OCI-LY7 (cell line): ENCODE data around the gene DNHD1. TPM values are rescaled to one million over a fixed set of nuclear protein-coding genes. Genes with fewer than 3 reads are reported as not detected.

Experiments used
- BruUV-seq: library from RNA; stranded (reverse); fragments of 400-500 nt; replicated peaks from 2 replicates; lab custom pipeline; 2021; lab: Mats Ljungman, UMichigan
- CTCF ChIA-PET: fragments of 300-600 bp; sonication (Branson Sonifier 250); formaldehyde crosslinking; loops from one replicate; lab custom pipeline; 2022; ENCODE audit warnings: antibody characterized with exemption; ENCODE audit not compliant: unreplicated experiment; lab: Charles Lee
- POLR2A ChIA-PET: fragments of 300-600 bp; sonication (Branson Sonifier 250); formaldehyde crosslinking; loops from one replicate; lab custom pipeline; 2022; ENCODE audit warnings: antibody characterized with exemption; lab: Charles Lee
- DNase-seq: peaks from one replicate; pipeline ENCODE4 v3.0.0-alpha.2; 2015; ENCODE audit warnings: low spot score
- H2AFZ ChIP-seq: fragments of 200-600 bp; sonication (generic), shearing (Covaris generic); 2 replicates; pipeline ENCODE4 v1.6.1; 2014; ENCODE audit warnings: mild to moderate bottlenecking, antibody characterized with exemption, low read length, moderate library complexity
- H3K27ac ChIP-seq: fragments of 200-600 bp; sonication (generic); 2 replicates; pipeline ENCODE4 v1.5.1; 2014; ENCODE audit warnings: mixed run types, low read depth, mild to moderate bottlenecking, moderate library complexity, low read length, inconsistent platforms; ENCODE audit not compliant: poor library complexity, severe bottlenecking
- H3K36me3 ChIP-seq: fragments of 200-600 bp; sonication (generic); 2 replicates; pipeline ENCODE4 v1.6.1; 2014; ENCODE audit warnings: mild to moderate bottlenecking, antibody characterized with exemption, low read length, moderate library complexity, mixed read lengths; ENCODE audit not compliant: insufficient read depth
- H3K4me1 ChIP-seq: fragments of 200-600 bp; sonication (generic); 2 replicates; pipeline ENCODE4 v1.5.1; 2014; ENCODE audit warnings: mild to moderate bottlenecking, low read length; ENCODE audit not compliant: insufficient read depth, poor library complexity, severe bottlenecking
- H3K4me2 ChIP-seq: fragments of 200-600 bp; sonication (generic); 2 replicates; pipeline ENCODE4 v1.6.1; 2014; ENCODE audit warnings: mild to moderate bottlenecking, low read length
- H3K4me3 ChIP-seq: fragments of 200-600 bp; sonication (generic); 2 replicates; pipeline ENCODE4 v1.5.1; 2014; ENCODE audit warnings: mild to moderate bottlenecking, low read depth, low read length; ENCODE audit not compliant: poor library complexity, severe bottlenecking
- H3K79me2 ChIP-seq: fragments of 200-600 bp; sonication (generic); 2 replicates; pipeline ENCODE4 v1.6.1; 2016; ENCODE audit warnings: low read depth, mild to moderate bottlenecking, low read length, moderate library complexity, mixed read lengths; ENCODE audit not compliant: insufficient read depth
- H3K9me2 ChIP-seq: fragments of 200-600 bp; sonication (generic); 2 replicates; pipeline ENCODE4 v1.6.1; 2016; ENCODE audit warnings: mild to moderate bottlenecking, low read length, mixed read lengths; ENCODE audit not compliant: insufficient read depth
- H3K9me3 ChIP-seq: fragments of 200-600 bp; sonication (generic); 2 replicates; pipeline ENCODE4 v1.6.1; 2014; ENCODE audit warnings: mild to moderate bottlenecking, mixed run types, low read length, mixed read lengths
- H4K20me1 ChIP-seq: fragments of 200-600 bp; sonication (generic); 2 replicates; pipeline ENCODE4 v1.6.1; 2014; ENCODE audit warnings: mild to moderate bottlenecking, antibody characterized with exemption, low read length, moderate library complexity, mixed read lengths; ENCODE audit not compliant: insufficient read depth
- CTCF ChIP-seq: fragments of 200-600 bp; sonication (generic); conservative IDR thresholded peaks from 2 replicates; pipeline ENCODE4 v1.5.1; 2014; ENCODE audit warnings: mild to moderate bottlenecking, antibody characterized with exemption, low read length, moderate library complexity, mixed read lengths
- EZH2phosphoT487 ChIP-seq: fragments of 200-600 bp; sonication (generic); IDR thresholded peaks from 2 replicates; pipeline ENCODE4 v1.6.1; 2018; ENCODE audit warnings: low read depth, borderline replicate concordance, mild to moderate bottlenecking, mixed run types, antibody characterized with exemption, low read length, moderate library complexity, mixed read lengths
- intact Hi-C: fragments of 100-400 bp; cut with micrococcal nuclease; formaldehyde crosslinking; loops from one replicate; pipeline ENCODE4 v1.10.0; 2022; ENCODE audit not compliant: unreplicated experiment
- total RNA-seq, 2 experiments: library from RNA; depleted of rRNA in 1 of 2; stranded (reverse); fragments of >200 nt in 1 of 2; shearing (Covaris generic) in 1 of 2; gene quantifications; 2 replicates each; pipeline ENCODE4 v1.2.3, GENCODE V29; 2014 to 2022

Gene DNHD1
- total RNA-seq, 2 experiments from 2014 or later = 24.3 to 52.7 TPM

- Histone ChIP-seq H3K9me2 (no peaks in the 10 kb centered on the region), H3K4me1 (no peaks in the 10 kb centered on the region), H3K36me3 (peaks cover 81% of the 10 kb centered on the region), H3K27ac (no peak overlapping the region), H3K79me2 (no peaks in the 10 kb centered on the region), H3K4me3 (no peak overlapping the region), H4K20me1 (no peaks in the 10 kb centered on the region), H3K4me2 (no peak overlapping the region), H3K9me3 (no peaks in the 10 kb centered on the region), H2AFZ (no peak overlapping the region)
- ChIA-PET CTCF (no interaction called here), POLR2A (interaction anchor here (0.5 to 1.5 kb wide), 7 partner anchors 10 to 172 kb away, joined by 3 to 5 read pairs (median 4); partner anchors contain the start of gene TAF10)
- intact Hi-C loops = no loop called here
- no peak for DNase-seq
- TF ChIP-seq EZH2phosphoT487 (no peak), CTCF (no peak)
- no TSS peak for BruUV-seq
Observed at GRCh38 chr11:6594142-6594768, 97.2 kb downstream of the DNHD1 start.

GRCh38 chr11:6596239-6596877, 99.3 kb downstream of the DNHD1 start:
- Histone ChIP-seq H3K36me3 (peaks cover 97% of the 10 kb centered on the region), H3K4me2 (no peak overlapping the region), H2AFZ (no peak overlapping the region), H4K20me1 (no peaks in the 10 kb centered on the region), H3K9me3 (no peaks in the 10 kb centered on the region), H3K27ac (no peak overlapping the region), H3K4me3 (no peak overlapping the region), H3K4me1 (no peaks in the 10 kb centered on the region), H3K79me2 (peaks cover 6% of the 10 kb centered on the region), H3K9me2 (no peaks in the 10 kb centered on the region)
- intact Hi-C loops = no loop called here
- DNase-seq = no peak
- CTCF ChIA-PET = no interaction called here
- no TSS peak for BruUV-seq
- TF ChIP-seq CTCF (no peak), EZH2phosphoT487 (no peak)
- POLR2A ChIA-PET = interaction anchor here (0.7 to 1.1 kb wide), 4 partner anchors 8 to 65 kb away, joined by 3 read pairs; no protein-coding TSS in a partner anchor

GRCh38 chr11:6598555-6598954, 101.5 kb downstream of the DNHD1 start:
- Histone ChIP-seq H3K27ac (no peak overlapping the region), H3K4me3 (no peak overlapping the region), H3K36me3 (peaks cover 80% of the 10 kb centered on the region), H3K79me2 (peaks cover 26% of the 10 kb centered on the region), H3K4me2 (no peak overlapping the region), H2AFZ (no peak overlapping the region), H3K4me1 (peaks cover 11% of the 10 kb centered on the region), H3K9me2 (no peaks in the 10 kb centered on the region), H4K20me1 (peaks cover 10% of the 10 kb centered on the region; the same call in 1 of the 2 replicates), H3K9me3 (no peaks in the 10 kb centered on the region)
- BruUV-seq = no TSS peak
- POLR2A ChIA-PET = interaction anchor here (0.7 kb wide), 1 partner anchor 15 kb away, joined by 3 read pairs; no protein-coding TSS in a partner anchor
- intact Hi-C loops = no loop called here
- DNase-seq = no peak
- CTCF ChIA-PET = no interaction called here
- TF ChIP-seq CTCF = no peak
- no peak for TF ChIP-seq EZH2phosphoT487
